BLaER1 (cell line): Measurements from ENCODE around the gene PIK3R1.

Source experiments
- H3K27ac ChIP-seq: shearing (Covaris generic); formaldehyde crosslinking; 2 replicates; pipeline ENCODE4 v1.8.1; 2022
- H3K27me3 ChIP-seq: shearing (Covaris generic); formaldehyde crosslinking; 2 replicates; pipeline ENCODE4 v1.8.1; 2022
- H3K36me3 ChIP-seq: shearing (Covaris generic); formaldehyde crosslinking; 2 replicates; pipeline ENCODE4 v1.8.1; 2022
- H3K4me1 ChIP-seq: shearing (Covaris generic); formaldehyde crosslinking; 2 replicates; pipeline ENCODE4 v1.8.1; 2022
- H3K4me2 ChIP-seq: shearing (Covaris generic); formaldehyde crosslinking; 2 replicates; pipeline ENCODE4 v1.8.1; 2022
- H3K4me3 ChIP-seq: shearing (Covaris generic); formaldehyde crosslinking; 2 replicates; pipeline ENCODE4 v1.8.1; 2022
- H3K9ac ChIP-seq: shearing (Covaris generic); formaldehyde crosslinking; 2 replicates; pipeline ENCODE4 v1.8.1; 2022
- H3K9me3 ChIP-seq: shearing (Covaris generic); formaldehyde crosslinking; 2 replicates; pipeline ENCODE4 v1.8.1; 2022
- H4K20me1 ChIP-seq: shearing (Covaris generic); formaldehyde crosslinking; 2 replicates; pipeline ENCODE4 v1.8.1; 2022
- Cebpa-rat ChIP-seq: shearing (Covaris generic); IDR thresholded peaks from 2 replicates; pipeline ENCODE4 v1.8.1; 2022

The PIK3R1 gene

GRCh38 chr5:68287631-68287975, 72.0 kb downstream of the PIK3R1 start:
- Histone ChIP-seq H4K20me1 (peaks cover 99% of the 10 kb centered on the region), H3K27me3 (no peaks in the 10 kb centered on the region), H3K36me3 (peaks cover 57% of the 10 kb centered on the region), H3K9ac (peak overlapping the region; percentile 58; the same call in 1 of the 2 replicates), H3K4me3 (peak overlapping the region; percentile 65), H3K27ac (peak overlapping the region; percentile 67; the same call in 1 of the 2 replicates), H3K9me3 (no peaks in the 10 kb centered on the region), H3K4me1 (peaks cover 53% of the 10 kb centered on the region), H3K4me2 (peak overlapping the region; percentile 93)
- TF ChIP-seq Cebpa-rat = no peak

DNA sequence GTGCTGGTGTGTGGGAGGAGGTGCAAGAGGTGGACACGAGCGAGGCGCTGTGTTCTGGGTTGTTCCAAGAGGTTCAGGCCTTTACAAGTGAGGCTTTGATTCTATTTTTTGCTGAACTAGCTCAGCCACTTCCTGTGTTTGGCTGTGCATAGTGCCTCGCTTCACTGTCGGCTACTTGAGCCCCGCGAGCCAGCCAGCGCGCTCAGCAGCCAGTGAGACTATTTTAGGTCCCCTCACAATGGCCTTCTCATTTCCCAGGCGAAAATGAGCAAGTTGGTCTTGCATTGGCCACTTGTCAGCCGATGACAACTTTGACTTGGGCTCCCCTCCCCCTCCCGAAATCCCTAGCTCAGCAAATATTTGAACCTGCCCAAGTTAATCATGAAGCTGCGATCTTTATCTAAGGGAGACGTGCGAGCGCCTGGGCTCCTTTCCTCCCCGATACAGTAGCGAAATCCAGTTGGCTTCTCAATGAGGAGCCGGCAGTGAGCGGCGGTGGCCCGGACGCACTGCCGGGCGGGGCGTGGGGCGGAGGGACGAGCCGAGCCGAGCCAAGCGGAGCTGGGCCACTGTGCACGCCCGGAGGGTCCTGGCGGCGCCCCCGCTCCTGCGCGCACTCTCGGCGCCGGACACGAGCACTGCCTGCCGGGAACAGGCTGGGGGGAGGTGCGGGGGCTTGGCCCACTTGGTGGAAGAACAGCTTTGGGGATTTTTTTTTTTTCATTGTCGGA, 72.6 kb downstream of the PIK3R1 start:
- no peaks in the 10 kb centered on the region for H3K27me3 ChIP-seq
- no peak for TF ChIP-seq Cebpa-rat
- peaks cover 53% of the 10 kb centered on the region for H3K4me1 ChIP-seq
- H3K36me3 ChIP-seq = peaks cover 57% of the 10 kb centered on the region
- peak overlapping the region; percentile 93 for H3K4me2 ChIP-seq
- no peaks in the 10 kb centered on the region for H3K9me3 ChIP-seq
- peak overlapping the region; percentile 65 for H3K4me3 ChIP-seq
- H4K20me1 ChIP-seq = peaks cover 94% of the 10 kb centered on the region
- peak overlapping the region; percentile 58 for H3K9ac ChIP-seq
- H3K27ac ChIP-seq = peak overlapping the region; percentile 67; the same call in 1 of the 2 replicates

DNA sequence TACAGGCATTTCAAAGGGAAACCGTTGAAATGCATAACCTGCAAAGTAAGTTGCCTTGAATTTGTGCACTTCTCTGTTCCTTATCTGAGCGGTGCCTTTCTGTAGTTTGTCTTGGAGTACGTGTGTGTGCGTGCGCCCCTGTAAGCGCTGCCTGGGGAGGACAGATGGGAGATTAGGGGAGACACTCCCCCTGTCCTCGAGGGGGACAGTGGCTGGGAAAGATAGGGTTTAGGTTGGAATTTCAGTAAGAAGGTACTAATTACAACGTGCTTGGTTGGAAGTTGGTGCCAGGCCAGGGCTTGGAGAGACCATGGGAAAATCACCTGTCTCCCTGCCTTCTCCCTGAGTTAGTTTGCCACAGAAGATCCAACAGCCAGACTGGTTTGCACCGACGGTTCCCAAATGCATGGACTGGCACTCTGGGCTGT, 73.2 kb downstream of the PIK3R1 start:
- peaks cover 57% of the 10 kb centered on the region for H3K36me3 ChIP-seq
- H3K9ac ChIP-seq = peak overlapping the region; percentile 58; the same call in 1 of the 2 replicates
- TF ChIP-seq Cebpa-rat = no peak
- H3K4me2 ChIP-seq = peak overlapping the region; percentile 93
- no peaks in the 10 kb centered on the region for H3K9me3 ChIP-seq
- H3K4me3 ChIP-seq = peak overlapping the region; percentile 65
- H4K20me1 ChIP-seq = peaks cover 88% of the 10 kb centered on the region
- H3K27me3 ChIP-seq = no peaks in the 10 kb centered on the region
- H3K27ac ChIP-seq = peak overlapping the region; percentile 67; the same call in 1 of the 2 replicates
- H3K4me1 ChIP-seq = peaks cover 53% of the 10 kb centered on the region

GRCh38 chr5:68289498-68289897, 73.9 kb downstream of the PIK3R1 start:
- Histone ChIP-seq H4K20me1 (peaks cover 80% of the 10 kb centered on the region), H3K4me3 (no peak overlapping the region), H3K27ac (no peak overlapping the region), H3K4me1 (peaks cover 45% of the 10 kb centered on the region), H3K27me3 (no peaks in the 10 kb centered on the region), H3K4me2 (no peak overlapping the region), H3K9ac (no peak overlapping the region), H3K36me3 (peaks cover 57% of the 10 kb centered on the region), H3K9me3 (no peaks in the 10 kb centered on the region)
- TF ChIP-seq Cebpa-rat = no peak

- no peaks in the 10 kb centered on the region for H3K9me3 ChIP-seq
- H3K27me3 ChIP-seq = no peaks in the 10 kb centered on the region
- H3K4me2 ChIP-seq = no peak overlapping the region
- H3K4me3 ChIP-seq = no peak overlapping the region
- TF ChIP-seq Cebpa-rat = no peak
- no peak overlapping the region for H3K9ac ChIP-seq
- peaks cover 73% of the 10 kb centered on the region for H4K20me1 ChIP-seq
- H3K27ac ChIP-seq = no peak overlapping the region
- peaks cover 37% of the 10 kb centered on the region for H3K4me1 ChIP-seq
- H3K36me3 ChIP-seq = peaks cover 56% of the 10 kb centered on the region
Observed at GRCh38 chr5:68290260-68290674, 74.7 kb downstream of the PIK3R1 start.

DNA sequence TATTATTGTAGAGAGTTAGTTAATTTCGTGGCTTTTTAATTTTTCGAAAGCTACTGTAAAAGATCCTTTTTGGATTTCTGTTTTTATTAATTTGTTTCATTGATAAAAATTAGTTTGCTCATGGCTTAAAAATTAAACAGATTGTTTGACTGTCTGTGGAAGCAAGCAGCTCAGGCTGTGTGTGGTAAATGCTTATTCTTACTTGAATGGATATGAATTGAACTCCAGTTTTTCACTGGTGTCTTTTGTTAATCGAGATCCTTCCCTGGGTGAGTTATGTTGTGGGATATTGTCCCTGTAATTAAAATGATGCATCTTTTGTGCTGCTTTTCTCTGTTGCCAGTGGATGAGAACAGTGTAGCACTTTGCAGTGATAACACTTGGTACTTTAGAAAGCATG, 75.3 kb downstream of the PIK3R1 start:
- Histone ChIP-seq H3K9me3 (no peaks in the 10 kb centered on the region), H3K36me3 (peaks cover 62% of the 10 kb centered on the region), H4K20me1 (peaks cover 67% of the 10 kb centered on the region), H3K27ac (no peak overlapping the region), H3K4me3 (no peak overlapping the region), H3K9ac (no peak overlapping the region), H3K27me3 (no peaks in the 10 kb centered on the region), H3K4me1 (peaks cover 32% of the 10 kb centered on the region), H3K4me2 (no peak overlapping the region)
- no peak for TF ChIP-seq Cebpa-rat

- Histone ChIP-seq H3K4me2 (no peak overlapping the region), H3K4me3 (no peak overlapping the region), H4K20me1 (peaks cover 60% of the 10 kb centered on the region), H3K4me1 (peaks cover 18% of the 10 kb centered on the region), H3K36me3 (peaks cover 77% of the 10 kb centered on the region), H3K27me3 (no peaks in the 10 kb centered on the region), H3K9me3 (no peaks in the 10 kb centered on the region), H3K27ac (no peak overlapping the region), H3K9ac (no peak overlapping the region)
- TF ChIP-seq Cebpa-rat = no peak
Observed at GRCh38 chr5:68292316-68292715, 76.8 kb downstream of the PIK3R1 start.

- H3K4me3 ChIP-seq = no peak overlapping the region
- no peaks in the 10 kb centered on the region for H3K9me3 ChIP-seq
- peaks cover 58% of the 10 kb centered on the region for H4K20me1 ChIP-seq
- no peak overlapping the region for H3K9ac ChIP-seq
- H3K4me1 ChIP-seq = no peaks in the 10 kb centered on the region
- TF ChIP-seq Cebpa-rat = no peak
- H3K36me3 ChIP-seq = peaks cover 93% of the 10 kb centered on the region
- H3K27me3 ChIP-seq = no peaks in the 10 kb centered on the region
- no peak overlapping the region for H3K27ac ChIP-seq
- H3K4me2 ChIP-seq = no peak overlapping the region
Observed at GRCh38 chr5:68295772-68296171, 80.2 kb downstream of the PIK3R1 start.

DNA sequence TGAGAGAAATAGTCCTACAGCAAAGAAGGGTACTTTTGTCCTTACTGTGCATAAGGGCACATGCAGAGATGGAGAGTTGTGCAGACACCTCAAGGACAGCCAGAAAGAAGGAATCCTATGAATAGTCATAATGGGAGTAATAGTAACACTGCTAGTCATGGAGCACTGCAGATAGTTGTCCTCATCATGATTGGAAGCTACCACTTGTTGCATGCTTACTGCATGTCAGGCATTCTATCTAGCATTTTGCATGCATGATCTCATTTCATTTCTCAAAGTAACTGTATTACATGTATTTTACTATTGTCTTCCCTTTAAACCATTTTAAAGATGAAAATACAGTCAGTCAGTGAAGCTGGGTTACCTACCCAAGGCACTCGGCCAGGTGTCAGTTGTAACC, 81.3 kb downstream of the PIK3R1 start:
- H3K36me3 ChIP-seq = peaks cover 92% of the 10 kb centered on the region
- H3K27me3 ChIP-seq = no peaks in the 10 kb centered on the region

DNA sequence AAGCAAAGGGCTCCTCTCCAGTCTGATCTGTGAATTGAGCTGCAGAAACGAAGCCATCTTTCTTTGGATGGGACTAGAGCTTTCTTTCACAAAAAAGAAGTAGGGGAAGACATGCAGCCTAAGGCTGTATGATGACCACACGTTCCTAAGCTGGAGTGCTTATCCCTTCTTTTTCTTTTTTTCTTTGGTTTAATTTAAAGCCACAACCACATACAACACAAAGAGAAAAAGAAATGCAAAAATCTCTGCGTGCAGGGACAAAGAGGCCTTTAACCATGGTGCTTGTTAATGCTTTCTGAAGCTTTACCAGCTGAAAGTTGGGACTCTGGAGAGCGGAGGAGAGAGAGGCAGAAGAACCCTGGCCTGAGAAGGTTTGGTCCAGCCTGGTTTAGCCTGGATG, 82.1 kb downstream of the PIK3R1 start:
- Histone ChIP-seq H3K9ac (no peak overlapping the region), H3K27ac (no peak overlapping the region), H3K9me3 (no peaks in the 10 kb centered on the region), H3K36me3 (peaks cover 90% of the 10 kb centered on the region), H3K27me3 (no peaks in the 10 kb centered on the region), H3K4me2 (no peak overlapping the region), H3K4me3 (no peak overlapping the region), H4K20me1 (peaks cover 43% of the 10 kb centered on the region; the same call in 1 of the 2 replicates), H3K4me1 (no peaks in the 10 kb centered on the region)
- TF ChIP-seq Cebpa-rat = no peak

More for the DNA sequence above, 81.3 kb downstream of the PIK3R1 start:
- Histone ChIP-seq H3K4me2 (no peak overlapping the region), H3K4me3 (no peak overlapping the region), H3K27ac (no peak overlapping the region), H3K4me1 (no peaks in the 10 kb centered on the region), H3K9ac (no peak overlapping the region), H3K9me3 (no peaks in the 10 kb centered on the region), H4K20me1 (peaks cover 50% of the 10 kb centered on the region; the same call in 1 of the 2 replicates)
- TF ChIP-seq Cebpa-rat = no peak
